ENCODE results near the gene USP32.

- TF ChIP-seq CTCF (IDR thresholded peaks at IDR 0.05) = no peak
- TF ChIP-seq POLR2A (IDR thresholded peaks at IDR 0.05) = no peak
Observed at GRCh38 chr17:60436676-60437075, 44.7 kb upstream of the USP32 start.
